ENCODE data around the gene DENND6A.

Gene DENND6A

GRCh38 chr3:57692396-57693147, at the start of gene DENND6A (continued):
- TF ChIP-seq ZNF76 (tag by site-specific recombination; IDR thresholded peaks at IDR 0.05; ENCODE audit: borderline replicate concordance, low read depth) = no peak
- no peak for TF ChIP-seq ZNF114 (tag by site-specific recombination; IDR thresholded peaks at IDR 0.05)
- peak; percentile 62; the same call in 1 of the 2 replicates for TF ChIP-seq ZXDB (tag by site-specific recombination; IDR thresholded peaks at IDR 0.05)
- no peak for TF ChIP-seq TSHZ1 (tag by site-specific recombination; IDR thresholded peaks at IDR 0.05; ENCODE audit: borderline replicate concordance)
- TF ChIP-seq, protein P1, sequence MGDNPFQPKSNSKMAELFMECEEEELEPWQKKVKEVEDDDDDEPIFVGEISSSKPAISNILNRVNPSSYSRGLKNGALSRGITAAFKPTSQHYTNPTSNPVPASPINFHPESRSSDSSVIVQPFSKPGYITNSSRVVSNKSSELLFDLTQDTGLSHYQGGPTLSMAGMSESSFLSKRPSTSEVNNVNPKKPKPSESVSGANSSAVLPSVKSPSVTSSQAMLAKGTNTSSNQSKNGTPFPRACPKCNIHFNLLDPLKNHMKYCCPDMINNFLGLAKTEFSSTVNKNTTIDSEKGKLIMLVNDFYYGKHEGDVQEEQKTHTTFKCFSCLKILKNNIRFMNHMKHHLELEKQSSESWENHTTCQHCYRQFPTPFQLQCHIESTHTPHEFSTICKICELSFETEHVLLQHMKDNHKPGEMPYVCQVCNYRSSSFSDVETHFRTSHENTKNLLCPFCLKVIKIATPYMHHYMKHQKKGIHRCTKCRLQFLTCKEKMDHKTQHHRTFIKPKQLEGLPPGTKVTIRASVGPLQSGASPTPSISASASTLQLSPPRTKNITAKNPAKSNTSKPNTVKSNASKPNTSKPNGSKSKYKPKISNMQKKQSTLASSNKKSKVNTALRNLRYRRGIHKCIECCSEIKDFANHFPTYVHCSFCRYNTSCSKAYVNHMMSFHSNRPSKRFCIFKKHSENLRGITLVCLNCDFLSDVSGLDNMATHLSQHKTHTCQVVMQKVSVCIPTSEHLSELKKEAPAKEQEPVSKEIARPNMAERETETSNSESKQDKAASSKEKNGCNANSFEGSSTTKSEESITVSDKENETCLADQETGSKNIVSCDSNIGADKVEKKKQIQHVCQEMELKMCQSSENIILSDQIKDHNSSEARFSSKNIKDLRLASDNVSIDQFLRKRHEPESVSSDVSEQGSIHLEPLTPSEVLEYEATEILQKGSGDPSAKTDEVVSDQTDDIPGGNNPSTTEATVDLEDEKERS (tag by site-specific recombination; IDR thresholded peaks at IDR 0.05) = no peak
- TF ChIP-seq ZFP69B (tag by site-specific recombination; IDR thresholded peaks at IDR 0.05) = no peak
- no peak for TF ChIP-seq ZNF560 (tag by site-specific recombination; IDR thresholded peaks at IDR 0.05; ENCODE audit: borderline replicate concordance)
- peak; percentile 29; the same call in 1 of the 2 replicates for TF ChIP-seq ZIC2 (tag by site-specific recombination; IDR thresholded peaks at IDR 0.05)
- TF ChIP-seq ZNF677 (tag by site-specific recombination; IDR thresholded peaks at IDR 0.05) = no peak
- TF ChIP-seq ZNF202 (tag by site-specific recombination; IDR thresholded peaks at IDR 0.05; ENCODE audit: borderline replicate concordance) = no peak
- TF ChIP-seq KLF1 (tag by site-specific recombination; IDR thresholded peaks at IDR 0.05) = peak; percentile 64
- TF ChIP-seq ZNF561 (tag by site-specific recombination; IDR thresholded peaks at IDR 0.05; ENCODE audit: borderline replicate concordance) = peak; percentile 56
- no peak for TF ChIP-seq ZNF530 (tag by site-specific recombination; IDR thresholded peaks at IDR 0.05; ENCODE audit: low read depth)
- peak; percentile 79 for TF ChIP-seq ZBTB26 (tag by site-specific recombination; optimal IDR thresholded peaks at IDR 0.05)
- peak; percentile 87 for TF ChIP-seq PBX3 (CRISPR knock-in tag; IDR thresholded peaks at IDR 0.05)
- TF ChIP-seq, protein P2, sequence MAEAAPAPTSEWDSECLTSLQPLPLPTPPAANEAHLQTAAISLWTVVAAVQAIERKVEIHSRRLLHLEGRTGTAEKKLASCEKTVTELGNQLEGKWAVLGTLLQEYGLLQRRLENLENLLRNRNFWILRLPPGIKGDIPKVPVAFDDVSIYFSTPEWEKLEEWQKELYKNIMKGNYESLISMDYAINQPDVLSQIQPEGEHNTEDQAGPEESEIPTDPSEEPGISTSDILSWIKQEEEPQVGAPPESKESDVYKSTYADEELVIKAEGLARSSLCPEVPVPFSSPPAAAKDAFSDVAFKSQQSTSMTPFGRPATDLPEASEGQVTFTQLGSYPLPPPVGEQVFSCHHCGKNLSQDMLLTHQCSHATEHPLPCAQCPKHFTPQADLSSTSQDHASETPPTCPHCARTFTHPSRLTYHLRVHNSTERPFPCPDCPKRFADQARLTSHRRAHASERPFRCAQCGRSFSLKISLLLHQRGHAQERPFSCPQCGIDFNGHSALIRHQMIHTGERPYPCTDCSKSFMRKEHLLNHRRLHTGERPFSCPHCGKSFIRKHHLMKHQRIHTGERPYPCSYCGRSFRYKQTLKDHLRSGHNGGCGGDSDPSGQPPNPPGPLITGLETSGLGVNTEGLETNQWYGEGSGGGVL (tag by site-specific recombination; IDR thresholded peaks at IDR 0.05) = peak; percentile 50
- TF ChIP-seq KLF8 (tag by site-specific recombination; IDR thresholded peaks at IDR 0.05) = peak; percentile 80; the same call in 1 of the 2 replicates
- TF ChIP-seq ZNF416 (tag by site-specific recombination; IDR thresholded peaks at IDR 0.05) = no peak
- no peak for TF ChIP-seq ZNF843 (tag by site-specific recombination; IDR thresholded peaks at IDR 0.05)
- TF ChIP-seq ZNF26 (tag by site-specific recombination; IDR thresholded peaks at IDR 0.05) = no peak
- 0 out of 2 replicates have a peak, but pooled peaks have one; percentile 13 for TF ChIP-seq ZNF146 (tag by site-specific recombination; IDR thresholded peaks at IDR 0.05)
- TF ChIP-seq SP3 (tag by site-specific recombination; IDR thresholded peaks at IDR 0.05) = peak; percentile 79
- 0 out of 2 replicates have a peak, but pooled peaks have one; percentile 26 for TF ChIP-seq ZNF121 (tag by site-specific recombination; IDR thresholded peaks at IDR 0.05)
- TF ChIP-seq EGR2 (tag by site-specific recombination; IDR thresholded peaks at IDR 0.05; ENCODE audit: low read depth) = peak; percentile 52; the same call in 1 of the 2 replicates
- peak; percentile 40; the same call in 1 of the 2 replicates for TF ChIP-seq ZNF785 (tag by site-specific recombination; IDR thresholded peaks at IDR 0.05)
